ENCODE measurements around the gene GPR83.

- TF ChIP-seq POLR2A (IDR thresholded peaks at IDR 0.05; ENCODE audit: low read depth, low read length) (no peak), POLR2AphosphoS5 (IDR thresholded peaks at IDR 0.05; ENCODE audit: low read depth, low read length) (no peak)
Measured at GRCh38 chr11:94447149-94447548, 45.9 kb upstream of the GPR83 start.
